GM12875 (cell line): Measurements from ENCODE around the gene TEP1.
"Not testable (repeated sequence)": the region's sequence is repeated elsewhere in the genome, so short reads cannot be mapped to it uniquely, and the experiment has no call there.

Experiments
- H3K4me3 ChIP-seq: one replicate; pipeline ENCODE4 v1.5.1; 2011; ENCODE audit warnings: low read depth, low read length, control low read depth
- TF ChIP-seq, protein P1 (sequence below): IDR thresholded peaks from 2 replicates; pipeline ENCODE4 v1.5.1; 2011; ENCODE audit warnings: low read depth, mild to moderate bottlenecking, control low read depth, inconsistent platforms, low read length, moderate library complexity, borderline replicate concordance; ENCODE audit not compliant: insufficient read depth

The TEP1 gene

DNA sequence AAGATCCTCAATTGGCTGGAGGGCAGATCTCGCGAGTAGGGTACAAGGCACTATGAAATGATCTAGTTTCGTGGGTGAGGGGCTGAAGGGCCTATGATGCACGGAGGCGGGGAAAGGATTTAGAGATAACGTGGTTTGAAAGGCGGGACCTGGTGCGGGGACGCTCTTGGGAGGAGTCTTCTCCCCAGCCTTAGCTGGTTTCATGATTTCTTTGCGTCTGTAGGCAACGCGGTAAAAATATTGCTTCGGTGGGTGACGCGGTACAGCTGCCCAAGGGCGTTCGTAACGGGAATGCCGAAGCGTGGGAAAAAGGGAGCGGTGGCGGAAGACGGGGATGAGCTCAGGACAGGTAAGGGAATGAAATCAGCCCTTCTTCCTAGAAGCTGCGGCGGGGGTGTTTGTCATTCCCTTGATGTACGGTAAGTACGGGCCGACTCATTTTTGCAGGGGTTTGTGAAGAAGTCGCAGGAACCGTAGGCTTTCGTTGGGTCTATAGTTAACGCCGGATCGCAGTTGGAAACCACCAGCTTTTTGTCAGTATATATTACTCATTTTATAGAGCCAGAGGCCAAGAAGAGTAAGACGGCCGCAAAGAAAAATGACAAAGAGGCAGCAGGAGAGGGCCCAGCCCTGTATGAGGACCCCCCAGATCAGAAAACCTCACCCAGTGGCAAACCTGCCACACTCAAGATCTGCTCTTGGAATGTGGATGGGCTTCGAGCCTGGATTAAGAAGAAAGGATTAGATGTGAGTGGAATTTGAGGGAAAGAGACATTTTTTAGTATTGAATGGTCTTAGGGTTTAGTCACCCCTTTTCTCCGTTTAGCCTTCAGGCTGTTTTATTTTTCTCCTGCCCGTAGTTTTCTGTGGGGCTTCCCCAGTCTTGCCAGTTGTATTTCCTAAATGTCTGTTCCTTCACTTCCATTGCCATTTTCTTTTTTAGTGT lies 42.3 kb upstream of the TEP1 start:
- H3K4me3 ChIP-seq = peak overlapping the region; percentile 74
- TF ChIP-seq, protein P1, sequence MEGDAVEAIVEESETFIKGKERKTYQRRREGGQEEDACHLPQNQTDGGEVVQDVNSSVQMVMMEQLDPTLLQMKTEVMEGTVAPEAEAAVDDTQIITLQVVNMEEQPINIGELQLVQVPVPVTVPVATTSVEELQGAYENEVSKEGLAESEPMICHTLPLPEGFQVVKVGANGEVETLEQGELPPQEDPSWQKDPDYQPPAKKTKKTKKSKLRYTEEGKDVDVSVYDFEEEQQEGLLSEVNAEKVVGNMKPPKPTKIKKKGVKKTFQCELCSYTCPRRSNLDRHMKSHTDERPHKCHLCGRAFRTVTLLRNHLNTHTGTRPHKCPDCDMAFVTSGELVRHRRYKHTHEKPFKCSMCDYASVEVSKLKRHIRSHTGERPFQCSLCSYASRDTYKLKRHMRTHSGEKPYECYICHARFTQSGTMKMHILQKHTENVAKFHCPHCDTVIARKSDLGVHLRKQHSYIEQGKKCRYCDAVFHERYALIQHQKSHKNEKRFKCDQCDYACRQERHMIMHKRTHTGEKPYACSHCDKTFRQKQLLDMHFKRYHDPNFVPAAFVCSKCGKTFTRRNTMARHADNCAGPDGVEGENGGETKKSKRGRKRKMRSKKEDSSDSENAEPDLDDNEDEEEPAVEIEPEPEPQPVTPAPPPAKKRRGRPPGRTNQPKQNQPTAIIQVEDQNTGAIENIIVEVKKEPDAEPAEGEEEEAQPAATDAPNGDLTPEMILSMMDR = no peak

DNA sequence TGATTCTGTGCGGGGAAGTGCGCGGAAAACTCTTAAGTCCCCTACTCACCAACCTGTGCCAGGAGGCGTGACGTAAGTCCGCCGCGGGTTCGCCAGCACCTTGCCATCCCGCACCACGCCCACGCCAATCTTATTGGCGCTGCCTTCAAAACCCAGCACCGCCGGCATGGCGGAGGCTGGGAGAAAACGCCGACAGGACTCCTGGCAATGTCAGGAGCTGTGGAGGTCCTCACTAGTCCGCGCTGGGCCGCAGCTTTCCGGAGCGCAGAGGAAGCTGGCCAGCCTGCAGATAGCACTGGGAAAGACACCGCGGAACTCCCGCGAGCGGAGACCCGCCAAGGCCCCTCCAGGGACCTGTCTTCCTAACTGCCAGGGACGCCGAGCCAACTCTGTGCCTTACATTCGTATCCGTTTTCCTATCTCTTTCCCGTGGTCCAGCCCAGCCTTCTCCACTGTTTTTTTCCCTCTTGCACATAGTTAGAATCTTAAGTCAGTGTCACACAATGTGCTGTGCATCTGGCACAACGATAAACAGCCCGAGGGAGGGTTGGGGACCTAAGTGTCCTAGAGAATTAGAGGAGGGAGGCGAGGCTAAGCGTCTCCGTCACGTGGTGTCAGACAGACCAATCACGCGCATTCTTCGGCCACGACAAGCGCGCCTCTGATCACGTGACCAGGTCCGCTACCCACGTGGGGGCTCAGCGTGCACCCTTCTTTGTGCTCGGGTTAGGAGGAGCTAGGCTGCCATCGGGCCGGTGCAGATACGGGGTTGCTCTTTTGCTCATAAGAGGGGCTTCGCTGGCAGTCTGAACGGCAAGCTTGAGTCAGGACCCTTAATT lies 41.4 kb upstream of the TEP1 start, which contains the start of the genes APEX1 and OSGEP:
Gene APEX1 (plus strand): TSS at position 711 of the 839 bp plus-strand sequence. CDS start 420 bp downstream, outside the sequence.
Gene OSGEP (minus strand): TSS at position 297 of the 839 bp plus-strand sequence. CDS start 129 bp downstream, at position 168.
- TF ChIP-seq, protein P1 = no peak
- H3K4me3 ChIP-seq = peak within 1 kb of the TSS; percentile 74

DNA sequence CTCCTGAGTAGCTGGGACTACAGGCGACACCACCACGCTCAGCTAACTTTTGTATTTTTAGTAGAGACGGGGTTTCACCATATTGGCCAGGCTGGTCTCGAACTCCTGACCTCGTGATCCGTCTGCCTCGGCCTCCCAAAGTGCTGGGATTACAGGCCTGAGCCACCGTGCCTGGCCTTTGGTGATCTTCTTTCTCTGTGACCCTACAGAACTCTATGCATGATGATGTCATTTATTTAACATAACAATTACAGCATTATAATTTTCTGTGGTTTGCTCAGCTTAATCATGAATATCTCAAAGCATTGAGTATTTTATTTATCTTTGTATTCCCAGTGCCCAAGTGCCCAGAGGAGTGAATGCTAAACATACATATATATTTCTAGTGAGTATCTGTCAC lies 39.5 kb upstream of the TEP1 start:
- H3K4me3 ChIP-seq = not testable (repeated sequence)

DNA sequence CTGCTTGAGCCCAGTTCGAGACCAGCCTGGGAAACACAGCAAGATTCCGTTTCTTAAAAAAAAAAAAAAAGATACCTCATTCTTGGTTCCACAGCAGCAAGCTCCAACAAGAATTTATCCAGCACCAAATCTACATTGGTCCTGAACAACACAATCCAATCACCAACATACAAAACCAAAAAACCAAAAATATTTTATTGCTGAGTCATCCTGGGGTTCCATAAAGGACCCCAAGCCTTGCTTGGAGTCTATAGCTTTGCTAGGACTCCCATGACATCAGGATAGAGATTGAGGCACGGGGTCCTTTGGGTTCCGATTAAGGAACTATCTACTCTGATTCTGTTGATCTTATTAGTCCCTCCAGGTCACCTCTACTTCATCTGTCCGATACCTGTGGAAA lies 33.6 kb upstream of the TEP1 start:
- H3K4me3 ChIP-seq = no peak overlapping the region
- TF ChIP-seq, protein P1 = no peak

- H3K4me3 ChIP-seq = not testable (repeated sequence)
These were observed 30.3 kb upstream of the TEP1 start for GRCh38 chr14:20443650-20444049.

- no peak overlapping the region for H3K4me3 ChIP-seq
- TF ChIP-seq, protein P1 = no peak
These were observed 28.2 kb upstream of the TEP1 start for GRCh38 chr14:20441461-20441860.

DNA sequence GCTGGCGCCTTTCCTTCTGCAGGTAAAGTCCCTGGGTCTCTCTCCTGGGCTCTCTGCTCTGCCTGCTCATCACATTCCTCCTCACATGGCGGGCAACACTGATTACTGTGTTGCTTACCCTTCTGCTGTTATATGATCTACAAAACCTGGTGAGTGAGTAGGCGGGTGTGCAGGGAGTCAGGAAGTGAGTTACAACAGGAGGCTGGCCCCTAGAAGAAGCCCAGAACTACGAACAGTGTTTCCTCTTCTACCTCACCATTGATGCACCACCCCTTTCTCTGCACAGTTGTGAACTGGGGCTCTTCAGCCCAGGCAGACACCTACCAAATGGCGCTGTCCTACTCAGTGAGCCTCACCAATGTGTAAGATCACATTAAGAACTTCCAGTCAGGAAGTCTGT lies 27.6 kb upstream of the TEP1 start:
- TF ChIP-seq, protein P1 = no peak
- H3K4me3 ChIP-seq = no peak overlapping the region

- TF ChIP-seq, protein P1 = no peak
These were observed 27.2 kb upstream of the TEP1 start for GRCh38 chr14:20440465-20440864.

More at GRCh38 chr14:20440465-20440864, 27.2 kb upstream of the TEP1 start:
- no peak overlapping the region for H3K4me3 ChIP-seq
